Endothelial cell of umbilical vein (primary cell): Measurements from ENCODE around the gene NME7. TPM values are rescaled to one million over a fixed set of nuclear protein-coding genes. Genes with fewer than 3 reads are reported as not detected.

Experiments
- BruUV-seq: library from RNA; stranded (reverse); fragments of 400-500 nt; replicated peaks from 2 replicates; lab custom pipeline; 2021; lab: Mats Ljungman, UMichigan
- CTCF ChIA-PET: fragments of 300-600, 350-600 bp; sonication (Branson Sonifier 250); formaldehyde crosslinking; loops from one replicate; lab custom pipeline; 2021; ENCODE audit warnings: antibody characterized with exemption, inconsistent platforms; lab: Charles Lee
- POLR2A ChIA-PET: fragments of 300-600, 350-600 bp; sonication (Branson Sonifier 250); formaldehyde crosslinking; loops from one replicate; lab custom pipeline; 2021; ENCODE audit warnings: antibody characterized with exemption, inconsistent platforms; lab: Charles Lee
- DNase-seq: peaks from one replicate; pipeline ENCODE4 v3.0.0-alpha.2; 2011; ENCODE audit warnings: low read depth, low spot score
- FAIRE-seq: peaks from 2 replicates; lab custom pipeline; 2011; peaks lifted over from hg19 to GRCh38; lab: Jason Lieb, UNC
- H2AFZ ChIP-seq: 2 replicates; pipeline ENCODE4 v1.6.0; 2012; ENCODE audit warnings: low read depth, low read length, control low read depth, inconsistent platforms
- H3K27ac ChIP-seq: 2 replicates; pipeline ENCODE4 v1.5.1; 2011; ENCODE audit warnings: low read depth, mild to moderate bottlenecking, control low read depth, low read length, moderate library complexity; ENCODE audit not compliant: insufficient read depth
- H3K27me3 ChIP-seq, 2 experiments: 2 replicates each; pipeline versions ENCODE4 v1.6.0 to v1.6.1; 2011; ENCODE audit warnings: low read length in 2 of 2, mixed read lengths in 1 of 2; ENCODE audit not compliant: control insufficient read depth in 2 of 2, insufficient read depth in 2 of 2
- H3K36me3 ChIP-seq, 2 experiments: 2 replicates in 1 of 2; 3 replicates in 1 of 2; pipeline ENCODE4 v1.5.1; 2011; ENCODE audit warnings: low read length in 2 of 2, mild to moderate bottlenecking in 1 of 2, moderate library complexity in 1 of 2; ENCODE audit not compliant: control insufficient read depth in 2 of 2, insufficient read depth in 2 of 2; ENCODE audit errors: extremely low read depth in 1 of 2
- H3K4me1 ChIP-seq: 3 replicates; pipeline ENCODE4 v1.5.1; 2011; ENCODE audit warnings: mild to moderate bottlenecking, low read length; ENCODE audit not compliant: control insufficient read depth, insufficient read depth; ENCODE audit errors: extremely low read depth
- H3K4me2 ChIP-seq: 2 replicates; pipeline ENCODE4 v1.6.1; 2011; ENCODE audit warnings: low read length, control low read depth, mixed read lengths; ENCODE audit not compliant: insufficient read depth
- H3K4me3 ChIP-seq, 3 experiments: fragments of 200-600 bp in 1 of 3; sonication (generic), shearing (Covaris generic) in 1 of 3; replicated peaks in 1 of 3; 2 replicates each; pipeline ENCODE4 v1.5.1; 2011 to 2016; ENCODE audit warnings: control low read depth in 3 of 3, low read length in 3 of 3, mild to moderate bottlenecking in 2 of 3, inconsistent platforms in 1 of 3, low read depth in 1 of 3, moderate library complexity in 1 of 3; ENCODE audit not compliant: insufficient read depth in 1 of 3
- H3K79me2 ChIP-seq: 2 replicates; pipeline ENCODE4 v1.6.0; 2012; ENCODE audit warnings: low read length, inconsistent platforms; ENCODE audit not compliant: control insufficient read depth, insufficient read depth
- H3K9ac ChIP-seq: replicated peaks from 2 replicates; pipeline ENCODE3; 2011; ENCODE audit warnings: low read length, control low read depth; ENCODE audit not compliant: insufficient read depth; ENCODE audit errors: extremely low read depth
- H3K9me1 ChIP-seq: replicated peaks from 3 replicates; pipeline ENCODE4 v1.6.0; 2011; ENCODE audit warnings: mild to moderate bottlenecking, low read length; ENCODE audit not compliant: control insufficient read depth, insufficient read depth; ENCODE audit errors: extremely low read depth
- H3K9me3 ChIP-seq: replicated peaks from 2 replicates; pipeline ENCODE4 v1.5.1; 2012; ENCODE audit warnings: low read length, inconsistent platforms; ENCODE audit not compliant: control insufficient read depth, insufficient read depth
- H4K20me1 ChIP-seq: replicated peaks from 2 replicates; pipeline ENCODE3; 2011; ENCODE audit warnings: mild to moderate bottlenecking, low read length; ENCODE audit not compliant: control insufficient read depth, insufficient read depth; ENCODE audit errors: extremely low read depth
- CTCF ChIP-seq, 2 donors: IDR thresholded peaks; 1 replicate in 1 of 2; 2 replicates in 1 of 2; pipeline ENCODE4 v1.5.1; 2011; ENCODE audit warnings: low read length in 2 of 2, mild to moderate bottlenecking in 2 of 2, moderate library complexity in 2 of 2, control low read depth in 1 of 2, inconsistent platforms in 1 of 2, low read depth in 1 of 2; ENCODE audit not compliant: insufficient read depth in 1 of 2; ENCODE audit errors: extremely low read depth in 1 of 2
- EZH2 ChIP-seq: IDR thresholded peaks from 2 replicates; pipeline ENCODE4 v1.6.1; 2012; ENCODE audit warnings: borderline replicate concordance, low read depth, mild to moderate bottlenecking, moderate library complexity, low read length, inconsistent platforms; ENCODE audit not compliant: severe bottlenecking
- POLR2A ChIP-seq: IDR thresholded peaks from 2 replicates; pipeline ENCODE4 v1.6.1; 2012; ENCODE audit warnings: low read depth, mild to moderate bottlenecking, control low read depth, low read length
- POLR2AphosphoS5 ChIP-seq: IDR thresholded peaks from 2 replicates; pipeline ENCODE4 v1.6.1; 2012; ENCODE audit warnings: low read depth, mild to moderate bottlenecking, control low read depth, low read length, moderate library complexity; ENCODE audit not compliant: insufficient read depth
- dilution Hi-C: fragments of 300-500 bp; cut with MboI; formaldehyde crosslinking; loops from one replicate; pipeline ENCODE4 v1.15.0; 2019; ENCODE audit warnings: low sequenced_read_pairs; ENCODE audit not compliant: extremely low pct_ligation_motif_present
- intact Hi-C: fragments of 100-400 bp; cut with micrococcal nuclease; formaldehyde crosslinking; loops from one replicate; pipeline ENCODE4 v1.10.0; 2022
- polyA plus RNA-seq, 4 experiments: library from polyadenylated mRNA; depleted of rRNA in 3 of 4; stranded (reverse) in 3 of 4; unstranded in 1 of 4; fragments of >200 nt; gene quantifications; 2 replicates each; pipeline versions ENCODE4 v1.2.1 to v1.2.3, GENCODE V29; 2011 to 2012; ENCODE audit warnings: missing spikeins in 1 of 4
- total RNA-seq: library from RNA; stranded (reverse); gene quantifications from 2 replicates; pipeline ENCODE4 v1.2.3, GENCODE V29; 2021
- TF ChIP-seq, protein P1 (sequence below): IDR thresholded peaks from 2 replicates; pipeline ENCODE4 v1.6.1; 2011; ENCODE audit not compliant: insufficient read depth, insufficient read length

Gene NME7
- total and polyA plus RNA-seq, 2 donors (not counting 3 experiments of a cell fraction or from before 2014, with no cell fraction given): 16.5 to 25.3 TPM

GRCh38 chr1:169143984-169144383 is 223.6 kb downstream of the NME7 start:
- FAIRE-seq (no peak), DNase-seq (no peak)
- Histone ChIP-seq H3K27ac (no peak overlapping the region), H2AFZ (no peak overlapping the region), H3K4me1 (no peaks in the 10 kb centered on the region), H3K9me3 (no peaks in the 10 kb centered on the region), H3K79me2 (no peaks in the 10 kb centered on the region), H3K4me2 (no peak overlapping the region), H3K4me3 (no peak overlapping the region), H4K20me1 (no peaks in the 10 kb centered on the region), H3K9me1 (no peaks in the 10 kb centered on the region), H3K9ac (no peak overlapping the region), H3K27me3 (no peaks in the 10 kb centered on the region), H3K36me3 (no peaks in the 10 kb centered on the region)
- TF ChIP-seq EZH2: no peak
- POLR2A ChIA-PET: no interaction called here
- dilution Hi-C loops (no loop called here), intact Hi-C loops (no loop called here)
- CTCF ChIA-PET: interaction anchor here (1.1 kb wide), 1 partner anchor 182 kb away, joined by 3 read pairs; no protein-coding TSS in a partner anchor
- no TSS peak for BruUV-seq

GRCh38 chr1:169143346-169143745 is 224.3 kb downstream of the NME7 start:
- dilution Hi-C loops: no loop called here
- no peak for FAIRE-seq

More at GRCh38 chr1:169143346-169143745, 224.3 kb downstream of the NME7 start:
- CTCF ChIA-PET: no interaction called here
- Histone ChIP-seq H3K9me1 (no peaks in the 10 kb centered on the region), H3K79me2 (no peaks in the 10 kb centered on the region), H3K36me3 (no peaks in the 10 kb centered on the region), H3K4me2 (no peak overlapping the region), H3K9me3 (no peaks in the 10 kb centered on the region), H3K9ac (no peak overlapping the region), H3K4me1 (no peaks in the 10 kb centered on the region), H2AFZ (no peak overlapping the region), H3K27me3 (no peaks in the 10 kb centered on the region), H3K4me3 (no peak overlapping the region), H3K27ac (no peak overlapping the region), H4K20me1 (no peaks in the 10 kb centered on the region)
- intact Hi-C loops: no loop called here
- no TSS peak for BruUV-seq
- no peak for DNase-seq
- TF ChIP-seq, protein P1, sequence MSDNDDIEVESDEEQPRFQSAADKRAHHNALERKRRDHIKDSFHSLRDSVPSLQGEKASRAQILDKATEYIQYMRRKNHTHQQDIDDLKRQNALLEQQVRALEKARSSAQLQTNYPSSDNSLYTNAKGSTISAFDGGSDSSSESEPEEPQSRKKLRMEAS: no peak
- no peak for TF ChIP-seq EZH2
- TF ChIP-seq POLR2AphosphoS5: no peak
- no peak for TF ChIP-seq POLR2A
- TF ChIP-seq CTCF (IDR thresholded peaks at IDR 0.05; ENCODE audit: extremely low read depth in 1 of 2, insufficient read depth in 1 of 2, low read depth in 1 of 2, low read length in 2 of 2): no peak
- POLR2A ChIA-PET: no interaction called here
